Left lung (tissue), 10 donors: ENCODE measurements around the gene FOXC2. TPM values are rescaled to one million over a fixed set of nuclear protein-coding genes. Genes with fewer than 3 reads are reported as not detected.
A peak's percentile ranks its signal among the peaks of the same experiment; 100 is the strongest.

ENCODE experiments used
- ATAC-seq: fragments of 200-7000 bp; cut with Tn5 transposase; one replicate; pipeline ENCODE4 v1.9.1; 2020; ENCODE audit warnings: moderate library complexity
- DNase-seq, 4 donors: peaks; one replicate each; pipeline ENCODE4 v3.0.0-alpha.2; 2013 to 2020
- H3K27ac ChIP-seq, 2 donors: fragments of 200-600 bp; sonication (generic) in 1 of 2; one replicate each; pipeline versions ENCODE4 v1.5.0 to v1.8.0; 2020 to 2021
- H3K27me3 ChIP-seq, 2 donors: fragments of 200-600 bp; sonication (generic) in 1 of 2; one replicate each; pipeline versions ENCODE4 v1.5.0 to v1.8.0; 2020 to 2021
- H3K36me3 ChIP-seq, 2 donors: fragments of 200-600 bp; sonication (generic) in 1 of 2; one replicate each; pipeline versions ENCODE4 v1.5.0 to v1.8.0; 2020 to 2021
- H3K4me1 ChIP-seq, 2 donors: fragments of 200-600 bp; one replicate each; pipeline ENCODE4 v1.8.0; 2021
- H3K4me3 ChIP-seq, 2 donors: fragments of 200-600 bp; sonication (generic) in 1 of 2; one replicate each; pipeline versions ENCODE4 v1.5.0 to v1.8.0; 2020 to 2021; ENCODE audit warnings: mild to moderate bottlenecking in 1 of 2
- H3K9me3 ChIP-seq, 2 donors: fragments of 200-600 bp; sonication (generic) in 1 of 2; one replicate each; pipeline versions ENCODE4 v1.5.0 to v1.8.0; 2020 to 2021
- intact Hi-C, 2 donors: fragments of 100-400 bp; cut with DNase I; formaldehyde crosslinking; loops; one replicate each; pipeline versions ENCODE4 v1.11.2 to v1.14.2; 2022
- polyA plus RNA-seq, 6 donors: library from polyadenylated mRNA; unstranded; fragments of 120-200 nt; gene quantifications; one replicate each; pipeline ENCODE4 v1.2.1, GENCODE V29; 2013; ENCODE audit not compliant: insufficient read length in 6 of 6
- total RNA-seq, 2 donors: library from RNA; stranded (reverse); fragmentation: NEBNext Ultra II Directional; extraction: Animal tissue kit (Norgen Biotek cat#: 25700); gene quantifications; one replicate each; pipeline ENCODE4 v1.2.1, GENCODE V29; 2021
- TF ChIP-seq, protein P1 (sequence below), 2 donors: fragments of 200-600 bp; sonication (generic) in 1 of 2; IDR thresholded peaks; one replicate each; pipeline versions ENCODE4 v1.5.0 to v1.8.0; 2021; ENCODE audit warnings: antibody characterized with exemption in 2 of 2
- donor health status: DM: no; HTN: yes; CAD: no.
- donor health status: DM: no; HTN: no; CAD: no.

Gene FOXC2
- total and polyA plus RNA-seq, 8 donors = 0.41 to 2.0 (median 0.93) TPM

DNA sequence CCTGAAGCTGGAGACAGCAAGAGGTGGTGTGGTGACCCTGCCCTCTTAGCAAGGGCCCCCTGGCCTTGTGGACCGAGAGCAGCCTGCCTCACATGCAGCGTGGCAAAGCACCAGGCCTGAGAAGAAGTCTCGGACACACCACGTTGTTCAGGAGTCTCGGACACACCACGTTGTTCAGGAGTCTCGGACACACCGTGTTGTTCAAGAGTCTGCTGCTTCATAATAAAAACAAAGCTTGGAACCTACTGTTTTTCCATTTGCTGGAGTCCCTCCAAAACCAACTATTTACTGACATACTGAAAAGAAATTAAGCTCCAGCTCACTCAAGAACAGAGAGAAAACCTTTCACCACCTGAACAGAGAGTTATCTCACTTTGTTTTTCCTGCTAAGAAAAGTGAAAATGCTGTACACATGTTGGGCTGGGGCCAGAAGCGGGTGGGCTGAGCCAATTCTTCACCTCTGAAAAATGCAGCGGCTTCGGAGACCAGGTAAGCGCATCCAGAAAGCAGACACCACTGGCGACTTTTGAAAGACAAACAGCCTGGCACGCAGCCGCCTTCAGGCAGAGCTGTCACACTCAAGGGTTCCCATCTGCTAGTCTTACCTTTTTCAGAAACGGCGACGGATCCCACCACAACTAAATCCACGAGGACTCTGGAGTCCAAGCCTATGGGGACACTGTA is 20.5 kb upstream of the FOXC2 start:
- peak in 1 of 4 donors; percentile 28 for DNase-seq
- H3K27me3 ChIP-seq = no peaks in the 10 kb centered on the region
- H3K4me1 ChIP-seq = no peaks in the 10 kb centered on the region
- peaks cover 0 to 88% of the 10 kb centered on the region in 2 donors for H3K36me3 ChIP-seq
- no peaks in the 10 kb centered on the region for H3K9me3 ChIP-seq
- no peak overlapping the region for H3K4me3 ChIP-seq
- no peak for ATAC-seq
- intact Hi-C loops = no loop called here
- TF ChIP-seq, protein P1, sequence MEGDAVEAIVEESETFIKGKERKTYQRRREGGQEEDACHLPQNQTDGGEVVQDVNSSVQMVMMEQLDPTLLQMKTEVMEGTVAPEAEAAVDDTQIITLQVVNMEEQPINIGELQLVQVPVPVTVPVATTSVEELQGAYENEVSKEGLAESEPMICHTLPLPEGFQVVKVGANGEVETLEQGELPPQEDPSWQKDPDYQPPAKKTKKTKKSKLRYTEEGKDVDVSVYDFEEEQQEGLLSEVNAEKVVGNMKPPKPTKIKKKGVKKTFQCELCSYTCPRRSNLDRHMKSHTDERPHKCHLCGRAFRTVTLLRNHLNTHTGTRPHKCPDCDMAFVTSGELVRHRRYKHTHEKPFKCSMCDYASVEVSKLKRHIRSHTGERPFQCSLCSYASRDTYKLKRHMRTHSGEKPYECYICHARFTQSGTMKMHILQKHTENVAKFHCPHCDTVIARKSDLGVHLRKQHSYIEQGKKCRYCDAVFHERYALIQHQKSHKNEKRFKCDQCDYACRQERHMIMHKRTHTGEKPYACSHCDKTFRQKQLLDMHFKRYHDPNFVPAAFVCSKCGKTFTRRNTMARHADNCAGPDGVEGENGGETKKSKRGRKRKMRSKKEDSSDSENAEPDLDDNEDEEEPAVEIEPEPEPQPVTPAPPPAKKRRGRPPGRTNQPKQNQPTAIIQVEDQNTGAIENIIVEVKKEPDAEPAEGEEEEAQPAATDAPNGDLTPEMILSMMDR (IDR thresholded peaks at IDR 0.05) = no peak
- no peak overlapping the region for H3K27ac ChIP-seq

DNA sequence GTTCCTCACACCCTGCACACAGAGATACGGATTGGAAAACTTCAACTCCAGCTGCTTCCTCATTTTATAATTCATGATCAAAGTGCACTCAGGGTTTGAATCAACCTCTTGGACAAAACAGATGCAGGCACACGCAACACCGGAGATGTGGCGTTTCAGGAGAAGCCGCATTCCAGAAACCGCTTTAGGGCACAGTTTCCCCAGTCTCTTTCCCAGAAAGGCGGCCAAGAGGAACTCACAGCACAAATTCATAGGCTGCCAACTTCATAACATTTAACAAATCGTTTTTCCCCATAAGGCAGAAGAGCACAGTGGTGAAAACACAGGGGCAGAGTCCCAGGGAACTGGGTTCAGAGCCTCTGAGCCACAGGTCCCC is 20.0 kb upstream of the FOXC2 start:
- TF ChIP-seq, protein P1 (IDR thresholded peaks at IDR 0.05) = no peak
- no peak overlapping the region for H3K4me3 ChIP-seq
- ATAC-seq = no peak
- intact Hi-C loops = no loop called here
- no peak overlapping the region for H3K27ac ChIP-seq
- no peaks in the 10 kb centered on the region for H3K4me1 ChIP-seq
- peak in 1 of 4 donors; percentile 18 for DNase-seq
- H3K27me3 ChIP-seq = no peaks in the 10 kb centered on the region
- H3K36me3 ChIP-seq = peaks cover 0 to 86% of the 10 kb centered on the region in 2 donors
- no peaks in the 10 kb centered on the region for H3K9me3 ChIP-seq

DNA sequence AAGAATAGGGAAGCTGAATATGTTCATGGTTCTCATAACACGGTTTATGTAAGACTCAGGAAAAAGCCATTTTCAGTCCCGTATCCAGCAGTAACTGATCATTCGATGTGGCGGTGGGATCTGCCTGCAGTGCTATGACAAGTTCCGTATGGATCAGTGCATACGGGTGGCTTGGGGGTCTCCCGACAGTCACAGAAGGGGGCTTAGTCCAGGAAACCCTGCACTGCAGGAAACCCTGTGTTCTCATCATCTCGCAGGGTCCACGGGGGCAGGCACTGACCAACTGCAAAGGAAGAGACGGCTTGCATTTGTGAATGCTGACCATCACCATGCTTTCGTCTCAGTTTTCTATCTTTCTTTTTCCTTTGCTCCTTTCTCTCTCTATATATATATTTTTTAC is 19.3 kb upstream of the FOXC2 start:
- DNase-seq = peak in 1 of 4 donors; percentile 28
- no peak overlapping the region for H3K4me3 ChIP-seq
- no peaks in the 10 kb centered on the region for H3K27me3 ChIP-seq
- no peaks in the 10 kb centered on the region for H3K4me1 ChIP-seq
- ATAC-seq = no peak
- intact Hi-C loops = no loop called here
- H3K27ac ChIP-seq = no peak overlapping the region
- H3K9me3 ChIP-seq = no peaks in the 10 kb centered on the region
- TF ChIP-seq, protein P1 (IDR thresholded peaks at IDR 0.05) = no peak
- peaks cover 0 to 83% of the 10 kb centered on the region in 2 donors for H3K36me3 ChIP-seq

DNA sequence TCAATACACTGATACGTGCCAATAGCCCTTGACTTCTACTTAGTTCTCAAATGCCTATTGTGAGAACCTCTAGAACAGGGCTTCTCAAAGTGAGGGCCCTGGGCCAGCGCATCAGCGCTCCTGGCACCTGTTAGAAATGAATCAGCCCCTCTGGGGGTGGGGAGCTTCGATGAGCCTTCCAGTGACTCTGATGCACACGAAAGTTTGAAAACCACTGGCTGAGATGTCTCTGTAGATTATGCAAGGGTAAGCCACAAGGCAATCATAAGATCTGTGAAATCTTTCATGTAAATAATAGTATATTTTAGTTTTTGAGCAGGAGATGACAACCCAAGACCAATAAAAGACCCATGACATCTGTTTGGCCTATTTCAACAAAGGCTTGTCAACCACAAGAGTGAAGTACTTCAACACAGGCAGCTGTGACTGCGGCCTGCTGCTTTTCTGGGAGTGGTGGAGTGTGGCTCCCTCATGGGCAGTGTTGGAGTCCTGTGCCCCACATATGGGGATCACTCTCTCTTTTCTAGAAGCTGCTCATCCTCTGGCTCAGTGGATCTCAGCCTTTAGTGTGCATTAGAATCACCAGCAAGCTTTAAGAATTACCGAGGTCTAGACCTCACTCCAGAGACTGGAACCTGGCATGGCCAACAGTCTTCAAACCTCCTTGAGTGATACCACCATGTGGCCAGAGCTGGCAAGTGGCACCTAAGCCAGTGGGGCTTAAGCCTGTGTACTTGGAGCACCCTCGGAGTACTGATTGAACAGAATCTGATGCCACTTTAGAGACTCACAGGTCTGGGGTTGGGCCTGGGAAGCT is 17.3 kb upstream of the FOXC2 start:
- TF ChIP-seq, protein P1 (IDR thresholded peaks at IDR 0.05) = no peak
- Histone ChIP-seq H3K4me1 (peaks cover 3 to 7% of the 10 kb centered on the region in 2 donors), H3K27ac (no peak overlapping the region), H3K27me3 (no peaks in the 10 kb centered on the region), H3K4me3 (no peak overlapping the region), H3K36me3 (peaks cover 0 to 70% of the 10 kb centered on the region in 2 donors), H3K9me3 (no peaks in the 10 kb centered on the region)
- DNase-seq (peak in 1 of 4 donors; percentile 24), ATAC-seq (no peak)
- intact Hi-C loops = no loop called here

DNA sequence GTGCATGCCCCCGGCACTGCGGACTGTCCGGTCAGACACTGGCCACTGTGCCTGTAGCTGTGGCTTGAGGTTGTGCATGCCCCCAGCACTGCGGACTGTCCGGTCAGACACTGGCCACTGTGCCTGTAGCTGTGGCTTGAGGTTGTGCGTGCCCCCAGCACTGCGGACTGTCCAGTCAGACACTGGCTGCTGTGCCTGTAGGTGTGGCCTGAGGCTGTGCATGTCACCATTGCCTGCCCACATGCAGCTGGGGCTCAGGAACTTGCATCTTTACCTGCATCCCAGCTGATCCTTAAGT is 16.8 kb upstream of the FOXC2 start:
- DNase-seq (peak in 1 of 4 donors; percentile 43), ATAC-seq (no peak)
- Histone ChIP-seq H3K27me3 (no peaks in the 10 kb centered on the region), H3K36me3 (peaks cover 0 to 66% of the 10 kb centered on the region in 2 donors), H3K4me3 (no peak overlapping the region), H3K27ac (no peak overlapping the region), H3K4me1 (peaks cover 5 to 10% of the 10 kb centered on the region in 2 donors), H3K9me3 (no peaks in the 10 kb centered on the region)
- TF ChIP-seq, protein P1 (IDR thresholded peaks at IDR 0.05) = no peak
- intact Hi-C loops = no loop called here
